Spleen (tissue), 11 donors: ENCODE results near the gene MPND. TPM values are rescaled to one million over a fixed set of nuclear protein-coding genes. Genes with fewer than 3 reads are reported as not detected.
A peak's percentile ranks its signal among the peaks of the same experiment; 100 is the strongest.

Experiments used
- DNase-seq: peaks from one replicate; pipeline ENCODE4 v3.0.0-alpha.2; 2020
- H3K27ac ChIP-seq, 8 donors: fragments of 200-600 bp; sonication (generic) in 7 of 8; 1 replicate in 4 of 8; 2 replicates in 4 of 8; pipeline versions ENCODE4 v1.5.0 to v1.8.0; 2016 to 2021; ENCODE audit warnings: inconsistent platforms in 4 of 8, mild to moderate bottlenecking in 4 of 8, moderate library complexity in 1 of 8
- H3K27me3 ChIP-seq, 7 donors: fragments of 200-600 bp; sonication (generic) in 6 of 7; replicated peaks in 1 of 7; 1 replicate in 4 of 7; 2 replicates in 3 of 7; pipeline versions ENCODE4 v1.5.0 to v1.8.0; 2016 to 2021; ENCODE audit warnings: inconsistent platforms in 3 of 7, mild to moderate bottlenecking in 1 of 7
- H3K36me3 ChIP-seq, 6 donors: fragments of 200-600 bp; sonication (generic) in 5 of 6; 1 replicate in 4 of 6; 2 replicates in 2 of 6; pipeline versions ENCODE4 v1.5.0 to v1.8.0; 2016 to 2021; ENCODE audit warnings: inconsistent platforms in 2 of 6
- H3K4me1 ChIP-seq, 6 donors: fragments of 200-600 bp; sonication (generic) in 5 of 6; 1 replicate in 3 of 6; 2 replicates in 3 of 6; pipeline versions ENCODE4 v1.5.0 to v1.8.0; 2016 to 2021; ENCODE audit warnings: inconsistent platforms in 3 of 6
- H3K4me3 ChIP-seq, 8 donors: fragments of 200-600 bp; sonication (generic) in 7 of 8; 1 replicate in 4 of 8; 2 replicates in 4 of 8; pipeline versions ENCODE4 v1.5.0 to v1.8.0; 2016 to 2021; ENCODE audit warnings: inconsistent platforms in 4 of 8, mild to moderate bottlenecking in 4 of 8, moderate library complexity in 2 of 8
- H3K9me3 ChIP-seq, 8 donors: fragments of 200-600 bp; sonication (generic) in 7 of 8; 1 replicate in 4 of 8; 2 replicates in 4 of 8; pipeline versions ENCODE4 v1.5.0 to v1.8.0; 2016 to 2021; ENCODE audit warnings: inconsistent platforms in 4 of 8
- POLR2A ChIP-seq, 3 donors: fragments of 450-650 bp; IDR thresholded peaks; one replicate each; pipeline ENCODE4 v1.5.1; 2017; ENCODE audit warnings: antibody characterized with exemption in 3 of 3, mild to moderate bottlenecking in 1 of 3
- POLR2AphosphoS5 ChIP-seq, 3 donors: sonication (generic); formaldehyde crosslinking; IDR thresholded peaks; one replicate each; pipeline ENCODE4 v1.5.1; 2017; ENCODE audit warnings: antibody characterized with exemption in 3 of 3
- WGBS, 5 donors: extraction: QIAGEN DNeasy Blood & Tissue Kit in 3 of 5; methylation state at CpG; one replicate each; pipeline versions ENCODE4 v1.1.5 to v1.1.7; 2013 to 2018; 5-methylcytosine and 5-hydroxymethylcytosine counted together
- intact Hi-C: fragments of 100-400 bp; cut with DNase I; formaldehyde crosslinking; loops from one replicate; pipeline ENCODE4 v1.15.0; 2023; ENCODE audit warnings: low total_unique reads
- polyA plus RNA-seq, 3 donors: library from polyadenylated mRNA; stranded (reverse); fragments of 200-250 nt; gene quantifications; one replicate each; pipeline ENCODE4 v1.2.1, GENCODE V29; 2013
- total RNA-seq, 7 donors: library from RNA; depleted of rRNA in 3 of 7; stranded (reverse); fragments of >200 nt in 3 of 7; fragmentation: NEBNext Ultra II Directional in 4 of 7; extraction: Animal tissue kit (Norgen Biotek cat#: 25700) in 4 of 7; gene quantifications; one replicate each; pipeline versions ENCODE4 v1.1.0 to v1.2.1, GENCODE V29; 2016 to 2021
- TF ChIP-seq, protein P1 (sequence below), 11 experiments: fragments of 200-600 bp in 7 of 11; fragments of 450-650 bp in 4 of 11; sonication (generic) in 4 of 11; IDR thresholded peaks in 8 of 11; conservative IDR thresholded peaks in 3 of 11; 1 replicate in 7 of 11; 2 replicates in 4 of 11; pipeline versions ENCODE4 v1.4.0 to v1.8.0; 2016 to 2021; ENCODE audit warnings: antibody characterized with exemption in 11 of 11, inconsistent platforms in 4 of 11, mild to moderate bottlenecking in 1 of 11
- donor health status: healthy with polysubstance abuse.
- donor health status: DM: no; HTN: no; CAD: no; lungs with moderate emphysema.
- donor health status: DM: no; HTN: no; CAD: no.
- donor health status: Bipolar disorder and iron deficiency.
- donor health status: healthy.
- donor health status: DM: no; HTN: no; CAD: no.
- donor health status: DM: yes; HTN: yes; CAD: no.

MPND gene
- total and polyA plus RNA-seq, 10 donors: 6.4 to 24.2 (median 16.0) TPM

- peak; percentile 87 for DNase-seq
- Histone ChIP-seq H3K36me3 (peaks cover 0 to 40% (median 6%) of the 10 kb centered on the region in 6 donors), H3K4me1 (peaks cover 55 to 98% (median 79%) of the 10 kb centered on the region in 6 donors), H3K9me3 (no peaks in the 10 kb centered on the region), H3K27me3 (no peaks in the 10 kb centered on the region), H3K4me3 (peak overlapping the region in 7 of 8 donors; percentile 7 to 54 (median 13)), H3K27ac (peak overlapping the region; percentile 72 to 92 (median 86))
- intact Hi-C loops: no loop called here
- TF ChIP-seq, protein P1, sequence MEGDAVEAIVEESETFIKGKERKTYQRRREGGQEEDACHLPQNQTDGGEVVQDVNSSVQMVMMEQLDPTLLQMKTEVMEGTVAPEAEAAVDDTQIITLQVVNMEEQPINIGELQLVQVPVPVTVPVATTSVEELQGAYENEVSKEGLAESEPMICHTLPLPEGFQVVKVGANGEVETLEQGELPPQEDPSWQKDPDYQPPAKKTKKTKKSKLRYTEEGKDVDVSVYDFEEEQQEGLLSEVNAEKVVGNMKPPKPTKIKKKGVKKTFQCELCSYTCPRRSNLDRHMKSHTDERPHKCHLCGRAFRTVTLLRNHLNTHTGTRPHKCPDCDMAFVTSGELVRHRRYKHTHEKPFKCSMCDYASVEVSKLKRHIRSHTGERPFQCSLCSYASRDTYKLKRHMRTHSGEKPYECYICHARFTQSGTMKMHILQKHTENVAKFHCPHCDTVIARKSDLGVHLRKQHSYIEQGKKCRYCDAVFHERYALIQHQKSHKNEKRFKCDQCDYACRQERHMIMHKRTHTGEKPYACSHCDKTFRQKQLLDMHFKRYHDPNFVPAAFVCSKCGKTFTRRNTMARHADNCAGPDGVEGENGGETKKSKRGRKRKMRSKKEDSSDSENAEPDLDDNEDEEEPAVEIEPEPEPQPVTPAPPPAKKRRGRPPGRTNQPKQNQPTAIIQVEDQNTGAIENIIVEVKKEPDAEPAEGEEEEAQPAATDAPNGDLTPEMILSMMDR (IDR thresholded peaks at IDR 0.05 in 8 of 11, conservative IDR thresholded peaks at IDR 0.05 in 3 of 11): peak in 1 of 11 experiments; percentile 4
- no peak for TF ChIP-seq POLR2A (IDR thresholded peaks at IDR 0.05)
- TF ChIP-seq POLR2AphosphoS5 (IDR thresholded peaks at IDR 0.05): peak; percentile 83 to 87 (median 83)
- WGBS, 5 donors: 32 to 47% (median 38%) methylated on average over 18 to 20 of the region's 20 CpGs
These were observed 36.3 kb downstream of the MPND start for GRCh38 chr19:4379383-4380253.

DNA sequence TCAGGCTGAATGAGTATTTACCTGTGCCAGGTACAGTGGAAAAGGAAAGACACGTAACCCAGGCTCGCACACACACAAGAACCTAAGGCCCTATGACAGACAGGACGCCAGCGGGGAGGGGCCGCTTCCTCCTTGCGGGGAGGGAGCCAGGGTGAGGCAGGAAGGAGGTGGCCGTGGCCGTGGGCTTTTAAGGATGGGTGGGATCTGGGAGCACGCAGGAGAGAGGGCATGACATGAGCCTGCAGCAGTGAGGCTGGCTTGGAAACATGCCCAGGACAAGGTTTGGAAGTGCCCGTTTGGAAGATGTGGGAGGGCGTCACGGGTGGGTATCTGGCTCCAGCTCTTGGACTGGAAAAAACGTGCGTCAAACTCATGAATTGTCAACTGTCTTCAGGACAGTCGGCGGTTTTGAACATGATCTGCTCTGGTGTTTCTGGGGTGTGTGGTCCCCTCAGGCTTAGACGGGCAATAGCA is 36.9 kb downstream of the MPND start:
- H3K4me3 ChIP-seq: peak overlapping the region in 7 of 8 donors; percentile 7 to 54 (median 13)
- peaks cover 50 to 98% (median 77%) of the 10 kb centered on the region in 6 donors for H3K4me1 ChIP-seq
- H3K36me3 ChIP-seq: peaks cover 0 to 47% (median 6%) of the 10 kb centered on the region in 6 donors
- no peaks in the 10 kb centered on the region for H3K27me3 ChIP-seq
- peak overlapping the region; percentile 72 to 92 (median 86) for H3K27ac ChIP-seq
- peak; percentile 96 for DNase-seq
- TF ChIP-seq POLR2A (IDR thresholded peaks at IDR 0.05): no peak
- TF ChIP-seq, protein P1 (IDR thresholded peaks at IDR 0.05 in 8 of 11, conservative IDR thresholded peaks at IDR 0.05 in 3 of 11): peak in 1 of 11 experiments; percentile 13
- TF ChIP-seq POLR2AphosphoS5 (IDR thresholded peaks at IDR 0.05): peak; percentile 85 to 86 (median 85)
- 1 to 6% (median 5%) methylated on average over 16 to 17 of the region's 17 CpGs for WGBS, 5 donors
- H3K9me3 ChIP-seq: no peaks in the 10 kb centered on the region
- intact Hi-C loops: no loop called here

DNA sequence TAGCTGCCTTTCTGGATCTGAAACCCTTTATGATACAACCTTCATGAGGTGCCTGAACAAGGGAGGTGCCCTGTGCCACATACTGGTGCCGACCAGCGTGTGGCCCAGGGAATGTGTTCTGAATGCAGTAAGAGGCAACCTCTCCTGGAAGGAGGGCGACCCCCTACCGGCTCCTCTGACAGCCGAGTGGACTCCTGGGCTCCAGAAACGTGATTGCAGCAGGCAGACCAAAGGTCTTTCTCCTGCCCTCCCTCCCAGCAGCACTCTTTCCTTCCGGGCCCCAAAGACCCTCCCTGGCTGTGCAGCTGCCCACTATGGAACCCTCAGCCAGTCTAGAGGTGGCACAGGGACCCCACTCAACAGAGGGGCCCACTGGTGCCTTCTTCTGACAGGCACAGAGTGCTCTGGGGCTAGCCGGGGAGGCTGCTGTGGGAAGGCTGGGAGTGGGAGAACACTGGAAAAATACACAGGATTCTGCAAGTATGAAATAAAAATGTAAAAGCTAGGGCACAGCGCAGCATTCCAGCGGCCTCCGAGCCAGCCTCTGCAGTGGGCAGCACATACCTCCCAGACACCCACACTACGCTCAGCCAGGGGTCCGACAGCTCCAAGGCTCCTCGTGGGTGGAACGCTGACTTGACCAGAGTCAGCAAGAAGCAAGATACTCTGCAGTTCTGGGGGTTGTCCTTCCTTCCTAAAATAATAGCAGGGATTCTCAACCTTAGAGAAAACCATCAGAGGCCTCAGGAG is 42.1 kb downstream of the MPND start:
- TF ChIP-seq POLR2AphosphoS5 (IDR thresholded peaks at IDR 0.05): peak in 1 of 3 donors; percentile 3
- TF ChIP-seq POLR2A (IDR thresholded peaks at IDR 0.05): no peak
- TF ChIP-seq, protein P1 (IDR thresholded peaks at IDR 0.05 in 8 of 11, conservative IDR thresholded peaks at IDR 0.05 in 3 of 11): no peak
- Histone ChIP-seq H3K4me3 (no peak overlapping the region), H3K9me3 (no peaks in the 10 kb centered on the region), H3K36me3 (peaks cover 0 to 73% (median 16%) of the 10 kb centered on the region in 6 donors), H3K4me1 (peaks cover 43 to 98% (median 77%) of the 10 kb centered on the region in 6 donors), H3K27ac (peak overlapping the region in 7 of 8 donors; percentile 22 to 89 (median 47)), H3K27me3 (no peaks in the 10 kb centered on the region)
- 45 to 83% (median 77%) methylated on average over 13 to 15 of the region's 15 CpGs for WGBS, 5 donors
- DNase-seq: no peak
- intact Hi-C loops: no loop called here
